D341Med (cell line): Measurements from ENCODE around the gene NBEAL2.

ENCODE experiments used
- DNase-seq: peaks from one replicate; pipeline ENCODE4 v3.0.0; 2012; ENCODE audit warnings: low spot score

Gene NBEAL2

DNA sequence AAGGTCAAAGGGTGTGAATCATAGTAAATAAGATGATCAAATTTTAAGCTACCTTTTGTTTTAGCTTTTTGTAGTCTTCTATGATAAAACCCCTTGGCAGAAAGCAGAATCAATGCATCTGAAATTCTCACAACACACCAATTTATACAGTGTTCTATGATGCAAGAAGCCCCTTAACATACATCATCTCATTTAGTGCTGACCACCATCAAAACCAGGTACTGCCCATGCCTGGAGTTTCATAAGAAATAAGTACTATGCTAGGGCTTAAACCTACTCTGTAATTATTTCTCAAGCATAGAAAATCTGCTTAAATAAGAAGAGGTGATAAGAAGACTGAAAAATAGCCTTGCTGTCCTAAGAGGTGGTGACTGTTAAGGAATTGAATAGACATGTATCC lies 67.6 kb downstream of the NBEAL2 start:
- DNase-seq: no peak

DNA sequence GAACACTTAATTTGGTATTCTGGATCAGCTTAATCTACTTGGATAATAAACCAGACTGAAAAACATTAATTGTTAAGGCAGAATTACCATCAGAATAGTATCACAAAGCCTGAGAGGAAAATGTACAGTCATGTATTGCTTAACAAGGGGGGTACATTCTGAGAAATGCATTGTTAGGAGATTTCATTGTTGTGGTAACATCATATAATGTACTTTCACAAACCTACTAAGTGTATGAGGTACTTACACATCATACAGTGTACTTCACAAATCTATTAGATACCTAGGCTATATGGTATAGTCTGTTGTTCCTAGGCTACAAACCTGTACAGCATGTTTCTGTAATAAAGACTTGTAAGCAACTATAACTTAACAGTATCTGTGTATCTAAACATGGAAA lies 68.2 kb downstream of the NBEAL2 start:
- DNase-seq: no peak

DNA sequence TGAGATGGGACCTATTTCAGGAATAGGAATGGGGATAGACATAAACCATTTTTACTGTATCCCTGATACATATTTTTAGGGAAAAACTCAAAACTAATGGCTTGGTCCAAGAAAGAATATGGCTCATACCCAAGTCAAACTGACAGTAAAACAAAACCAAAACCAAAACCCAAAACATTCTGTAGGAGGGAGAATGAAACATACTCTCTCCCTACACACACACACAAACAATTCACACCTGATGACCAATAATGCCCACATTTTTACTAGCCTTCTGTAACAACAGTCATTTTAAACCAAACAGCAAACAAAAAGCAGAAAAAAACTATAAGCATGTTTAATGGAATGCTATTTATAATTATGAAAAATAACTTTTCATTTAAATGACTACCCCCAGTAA lies 74.9 kb downstream of the NBEAL2 start:
- no peak for DNase-seq

DNA sequence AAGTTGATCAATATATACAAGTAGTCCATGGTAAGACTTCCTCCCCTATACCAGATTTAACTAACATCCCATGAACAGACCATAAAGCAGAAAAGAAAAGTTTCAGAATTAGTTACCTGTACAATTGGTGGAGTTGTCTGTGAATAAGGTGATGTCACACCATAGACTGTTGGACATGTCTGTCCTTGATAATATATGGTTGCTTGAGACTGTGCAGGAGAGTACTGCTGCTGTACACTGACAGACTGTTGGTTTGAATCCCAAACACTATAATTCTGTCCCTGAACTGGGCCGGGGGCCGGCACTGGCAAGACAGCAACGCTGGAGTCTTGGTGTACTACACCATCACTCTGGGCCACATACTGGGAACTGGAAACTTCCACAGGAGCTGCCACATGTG lies 77.2 kb downstream of the NBEAL2 start:
- DNase-seq: no peak

DNA sequence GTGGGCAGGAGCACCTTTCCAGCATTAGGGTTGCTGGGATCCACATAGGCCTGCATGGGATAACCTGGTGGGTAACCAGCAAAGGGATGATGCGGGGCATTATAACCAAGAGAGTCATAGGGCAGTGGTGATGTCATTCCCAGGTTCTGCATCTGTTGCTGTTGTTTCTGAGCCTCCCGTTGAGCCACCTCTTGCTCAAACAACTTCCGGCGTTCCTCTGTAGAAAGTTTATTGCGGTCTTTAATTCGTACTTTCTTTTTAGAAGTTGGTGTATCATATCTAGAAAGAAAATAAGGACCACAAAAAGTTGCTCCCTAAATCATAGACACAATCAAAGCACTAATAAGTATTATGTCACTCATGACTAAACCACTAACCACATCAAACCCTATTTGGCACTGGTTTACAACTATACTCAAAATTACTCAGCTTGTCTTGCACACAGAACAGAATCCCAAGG lies 77.8 kb downstream of the NBEAL2 start:
- DNase-seq: no peak
